Islet of Langerhans (tissue), 1 donor: ENCODE data around the gene PI4KB.

Experiments
- FAIRE-seq: peaks from one replicate; lab custom pipeline; 2011; peaks lifted over from hg19 to GRCh38; lab: Jason Lieb, UNC

The PI4KB gene

GRCh38 chr1:151311011-151311410, 16.2 kb downstream of the PI4KB start:
- FAIRE-seq: no peak

GRCh38 chr1:151309811-151310323, 17.3 kb downstream of the PI4KB start:
- FAIRE-seq: no peak

GRCh38 chr1:151294742-151295462, 32.3 kb downstream of the PI4KB start:
- no peak for FAIRE-seq

GRCh38 chr1:151293093-151293492, 34.1 kb downstream of the PI4KB start:
- FAIRE-seq: no peak

- no peak for FAIRE-seq
Measured at GRCh38 chr1:151292207-151293030, 34.8 kb downstream of the PI4KB start.

- no peak for FAIRE-seq
Measured at GRCh38 chr1:151290709-151291303, 36.4 kb downstream of the PI4KB start.

GRCh38 chr1:151289991-151290708, 37.1 kb downstream of the PI4KB start:
- no peak for FAIRE-seq

- FAIRE-seq: no peak
Measured at GRCh38 chr1:151289080-151289935, 37.9 kb downstream of the PI4KB start.

GRCh38 chr1:151288502-151288901, 38.7 kb downstream of the PI4KB start:
- FAIRE-seq: no peak

GRCh38 chr1:151287767-151288500, 39.3 kb downstream of the PI4KB start:
- no peak for FAIRE-seq

- FAIRE-seq: no peak
Measured at GRCh38 chr1:151287341-151287699, 39.9 kb downstream of the PI4KB start.

GRCh38 chr1:151286619-151287340, 40.4 kb downstream of the PI4KB start:
- FAIRE-seq: no peak

GRCh38 chr1:151284013-151284577, 43.1 kb downstream of the PI4KB start:
- no peak for FAIRE-seq

- FAIRE-seq: no peak
Measured at GRCh38 chr1:151282883-151283725, 44.1 kb downstream of the PI4KB start.

- FAIRE-seq: peak; percentile 86
Measured at GRCh38 chr1:151281969-151282882, 45.0 kb downstream of the PI4KB start, which contains the start of gene ZNF687. TSS of gene ZNF687 (plus strand) at chr1:151282299. CDS start at chr1:151286292, 3,993 bp downstream.

GRCh38 chr1:151281225-151281968, 45.8 kb downstream of the PI4KB start:
- FAIRE-seq: no peak

GRCh38 chr1:151277249-151277648, 50.0 kb downstream of the PI4KB start:
- FAIRE-seq: no peak
